Neuron (in vitro differentiated cells): ENCODE measurements around the gene SLC9A3.

Experiments
- H2AFZ ChIP-seq: one replicate; pipeline ENCODE4 v1.6.1; 2013; ENCODE audit warnings: low read depth, mild to moderate bottlenecking, inconsistent platforms, low read length, moderate library complexity
- H3K27me3 ChIP-seq: one replicate; pipeline ENCODE4 v1.6.1; 2013; ENCODE audit warnings: low read length; ENCODE audit not compliant: insufficient read depth
- H3K36me3 ChIP-seq: one replicate; pipeline ENCODE4 v1.6.1; 2013; ENCODE audit warnings: low read length; ENCODE audit not compliant: insufficient read depth
- H3K4me1 ChIP-seq: one replicate; pipeline ENCODE4 v1.6.1; 2013; ENCODE audit warnings: low read length; ENCODE audit not compliant: insufficient read depth
- H3K4me3 ChIP-seq: 2 replicates; pipeline ENCODE4 v1.5.1; 2013; ENCODE audit warnings: mild to moderate bottlenecking, low read length, moderate library complexity
- H3K9me3 ChIP-seq: one replicate; pipeline ENCODE4 v1.6.1; 2013; ENCODE audit warnings: low read length

SLC9A3 gene

DNA sequence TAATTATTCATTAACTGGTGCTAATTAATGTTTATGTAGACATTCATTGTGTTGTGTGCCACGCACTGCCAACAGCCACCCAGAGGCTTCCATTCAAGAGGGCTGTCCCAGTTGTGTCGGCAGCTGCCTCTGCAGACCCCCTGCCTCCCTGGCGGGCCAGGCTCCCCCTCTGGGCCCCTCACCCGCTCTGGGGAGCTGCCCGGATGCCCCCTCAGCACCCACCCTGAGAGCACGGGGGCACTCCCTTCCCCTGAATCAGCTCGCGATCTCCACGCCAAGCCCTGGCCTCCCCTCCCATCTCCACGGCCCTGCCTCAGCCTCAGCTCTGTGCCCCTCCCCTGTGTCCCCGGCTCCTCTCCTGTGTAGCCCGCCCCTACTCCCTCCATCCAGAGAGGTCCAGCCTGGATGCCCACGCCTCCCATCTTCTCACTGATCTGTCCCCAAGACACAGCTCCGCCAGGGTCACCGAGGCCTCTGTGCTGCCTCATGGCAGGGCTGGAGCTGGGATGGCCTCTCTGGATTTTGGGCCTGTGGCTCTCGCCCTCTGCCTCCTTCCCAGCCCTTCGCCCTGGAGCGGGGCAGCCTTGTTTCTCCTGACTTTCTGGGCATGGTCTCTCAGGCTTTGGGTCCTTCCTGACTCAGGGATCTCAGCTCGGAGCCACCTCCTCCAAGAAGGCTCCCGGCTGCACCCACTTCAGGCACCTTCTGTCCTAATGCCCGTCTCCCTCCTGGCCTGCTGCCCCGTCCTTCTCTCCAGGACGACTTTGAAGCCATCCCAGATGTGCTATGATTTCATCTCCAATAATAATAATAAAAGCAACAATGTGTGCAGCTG lies 16.0 kb upstream of the SLC9A3 start:
- H3K4me3 ChIP-seq: no peak overlapping the region
- no peaks in the 10 kb centered on the region for H3K36me3 ChIP-seq
- peaks cover 33% of the 10 kb centered on the region for H3K27me3 ChIP-seq
- H2AFZ ChIP-seq: no peak overlapping the region
- H3K4me1 ChIP-seq: peaks cover 27% of the 10 kb centered on the region
- H3K9me3 ChIP-seq: no peaks in the 10 kb centered on the region

DNA sequence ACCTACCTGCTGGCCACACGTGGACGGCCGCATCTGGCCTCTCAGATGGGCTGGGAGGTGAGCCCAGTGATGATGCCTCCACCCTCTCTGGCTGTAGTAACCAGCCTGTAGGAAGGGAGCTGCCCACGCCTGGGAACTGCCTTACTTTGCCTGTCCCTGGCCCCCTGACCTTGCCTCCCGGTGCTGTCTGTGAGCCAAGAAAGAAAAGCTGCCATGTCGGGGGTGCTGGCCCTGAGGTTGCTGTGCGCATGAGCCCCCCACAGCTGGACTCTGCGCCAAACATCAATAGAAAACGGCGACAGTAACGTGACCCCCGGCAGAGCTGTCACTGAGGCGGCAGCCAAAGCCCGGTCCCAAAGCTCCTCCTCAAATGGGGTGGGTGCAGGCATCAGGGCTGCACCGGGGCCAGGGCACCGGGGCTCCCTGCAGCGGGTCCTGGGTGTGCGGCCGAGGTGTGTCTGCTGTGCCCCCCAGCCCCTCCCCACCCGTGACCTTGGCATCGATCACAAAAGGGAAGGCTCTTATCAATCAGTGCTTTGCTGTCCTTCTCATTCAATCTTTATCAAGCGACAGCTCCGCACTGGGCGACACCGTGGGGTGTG lies 15.3 kb upstream of the SLC9A3 start:
- Histone ChIP-seq H3K27me3 (peaks cover 34% of the 10 kb centered on the region), H3K9me3 (no peaks in the 10 kb centered on the region)

DNA sequence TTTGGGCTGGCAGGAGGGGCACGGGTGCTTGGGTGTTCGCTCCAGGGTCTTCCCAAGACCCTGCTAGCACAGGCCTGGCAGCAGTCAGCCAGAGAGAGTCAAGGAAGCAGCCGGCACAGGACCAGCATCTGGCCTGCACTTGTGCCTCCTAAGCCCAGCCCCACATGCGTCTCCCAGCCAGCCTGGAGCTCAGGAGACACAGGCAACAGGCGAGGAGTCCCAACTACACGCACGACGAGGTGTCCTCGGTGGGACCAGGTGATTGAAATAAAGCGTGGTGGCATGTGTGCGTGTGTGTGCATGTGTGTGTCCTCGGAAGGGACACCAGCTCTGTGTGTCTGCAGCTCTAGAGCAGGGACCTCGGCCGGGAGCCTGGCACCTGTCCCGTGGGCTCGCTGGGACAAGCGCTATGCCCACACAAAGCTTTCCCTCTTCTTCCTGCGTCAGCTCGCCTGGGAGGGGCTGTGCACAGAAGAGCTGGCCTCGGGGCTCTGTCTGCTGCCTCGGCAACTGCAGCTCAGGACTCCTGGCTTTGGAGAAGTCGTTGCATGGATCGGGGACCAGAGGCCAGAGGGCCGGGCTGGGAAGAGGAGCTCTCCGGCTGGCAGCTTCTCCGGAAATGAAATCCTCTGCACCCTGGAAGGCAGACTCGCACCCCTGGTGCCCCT lies 14.7 kb upstream of the SLC9A3 start:
- H3K36me3 ChIP-seq: no peaks in the 10 kb centered on the region

More for the DNA sequence above, 15.3 kb upstream of the SLC9A3 start:
- Histone ChIP-seq H3K36me3 (no peaks in the 10 kb centered on the region), H2AFZ (no peak overlapping the region), H3K4me1 (peaks cover 27% of the 10 kb centered on the region), H3K4me3 (no peak overlapping the region)

DNA sequence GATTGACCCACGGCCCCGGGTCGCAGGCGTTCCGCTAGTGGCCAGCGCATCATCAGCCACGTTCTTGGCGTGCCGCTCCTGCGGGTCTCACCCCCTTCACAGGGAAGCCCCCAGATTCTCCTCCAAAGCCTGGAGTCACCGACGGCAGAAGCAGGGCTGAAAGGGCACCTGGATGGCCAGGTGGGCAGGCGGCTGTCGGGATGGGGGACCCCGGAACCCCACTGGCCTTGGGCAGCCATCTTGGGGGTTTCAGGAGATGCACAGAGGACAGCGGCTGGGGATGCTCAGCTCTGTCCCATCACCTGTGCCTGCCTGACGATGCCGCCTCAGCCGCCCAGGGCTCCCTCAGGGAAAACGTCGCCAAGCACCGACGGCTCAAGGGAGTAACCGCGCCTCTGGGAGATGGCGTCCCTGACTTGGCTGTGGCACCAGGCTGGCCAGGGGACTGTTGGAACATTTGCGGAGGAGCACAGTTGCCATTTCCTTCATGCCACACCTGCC lies 14.1 kb upstream of the SLC9A3 start:
- H3K36me3 ChIP-seq: no peaks in the 10 kb centered on the region
- peaks cover 37% of the 10 kb centered on the region for H3K4me1 ChIP-seq
- no peaks in the 10 kb centered on the region for H3K9me3 ChIP-seq
- peaks cover 36% of the 10 kb centered on the region for H3K27me3 ChIP-seq
- H2AFZ ChIP-seq: no peak overlapping the region
- no peak overlapping the region for H3K4me3 ChIP-seq

More for the DNA sequence above, 14.7 kb upstream of the SLC9A3 start:
- H2AFZ ChIP-seq: no peak overlapping the region
- H3K9me3 ChIP-seq: no peaks in the 10 kb centered on the region
- H3K4me3 ChIP-seq: no peak overlapping the region
- peaks cover 36% of the 10 kb centered on the region for H3K27me3 ChIP-seq
- peaks cover 31% of the 10 kb centered on the region for H3K4me1 ChIP-seq

DNA sequence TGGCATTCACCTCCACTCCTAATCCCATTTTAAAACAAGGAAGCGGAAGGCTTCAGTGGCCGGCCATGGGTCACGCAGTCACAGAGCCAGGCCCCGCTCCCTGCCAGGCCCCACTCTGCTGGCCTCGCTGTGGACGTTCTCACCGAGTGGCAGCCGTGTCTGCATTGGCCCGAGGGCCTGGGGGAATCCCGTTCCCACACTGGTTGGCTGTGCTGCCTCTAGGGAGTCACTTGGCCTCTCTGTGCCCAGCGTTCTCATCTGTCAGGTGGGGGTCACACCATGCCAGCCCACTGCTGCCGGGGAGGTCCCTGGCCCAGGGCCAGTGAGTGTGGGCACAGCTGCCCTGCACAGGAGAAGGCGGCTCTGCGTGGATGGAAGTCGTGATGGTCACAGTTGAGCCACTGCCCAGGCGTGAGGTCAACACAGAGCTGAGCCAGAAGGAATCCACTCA lies 13.4 kb upstream of the SLC9A3 start:
- Histone ChIP-seq H3K27me3 (peaks cover 34% of the 10 kb centered on the region), H3K4me3 (no peak overlapping the region), H3K9me3 (no peaks in the 10 kb centered on the region), H3K4me1 (peaks cover 43% of the 10 kb centered on the region), H2AFZ (no peak overlapping the region), H3K36me3 (no peaks in the 10 kb centered on the region)

DNA sequence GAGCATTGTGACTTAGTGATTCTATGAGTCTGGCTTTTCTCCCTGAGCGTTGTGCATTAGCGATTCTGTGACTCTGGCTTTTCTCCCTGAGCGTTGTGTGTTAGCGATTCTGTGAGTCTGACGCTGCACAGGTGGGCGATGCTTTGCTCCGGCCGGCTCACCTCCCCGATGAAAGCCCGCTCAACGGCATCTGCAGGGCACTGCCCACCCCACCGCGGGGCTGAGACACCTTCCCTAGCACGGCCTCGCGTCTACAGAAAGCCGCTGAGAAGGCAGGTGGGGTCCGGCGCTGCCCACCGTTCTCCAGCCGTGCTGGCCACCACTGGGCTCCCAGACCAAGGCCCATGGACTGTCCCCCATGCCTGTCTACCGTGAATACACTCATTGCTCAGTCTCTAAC lies 12.8 kb upstream of the SLC9A3 start:
- Histone ChIP-seq H3K27me3 (peaks cover 32% of the 10 kb centered on the region), H3K9me3 (no peaks in the 10 kb centered on the region)

DNA sequence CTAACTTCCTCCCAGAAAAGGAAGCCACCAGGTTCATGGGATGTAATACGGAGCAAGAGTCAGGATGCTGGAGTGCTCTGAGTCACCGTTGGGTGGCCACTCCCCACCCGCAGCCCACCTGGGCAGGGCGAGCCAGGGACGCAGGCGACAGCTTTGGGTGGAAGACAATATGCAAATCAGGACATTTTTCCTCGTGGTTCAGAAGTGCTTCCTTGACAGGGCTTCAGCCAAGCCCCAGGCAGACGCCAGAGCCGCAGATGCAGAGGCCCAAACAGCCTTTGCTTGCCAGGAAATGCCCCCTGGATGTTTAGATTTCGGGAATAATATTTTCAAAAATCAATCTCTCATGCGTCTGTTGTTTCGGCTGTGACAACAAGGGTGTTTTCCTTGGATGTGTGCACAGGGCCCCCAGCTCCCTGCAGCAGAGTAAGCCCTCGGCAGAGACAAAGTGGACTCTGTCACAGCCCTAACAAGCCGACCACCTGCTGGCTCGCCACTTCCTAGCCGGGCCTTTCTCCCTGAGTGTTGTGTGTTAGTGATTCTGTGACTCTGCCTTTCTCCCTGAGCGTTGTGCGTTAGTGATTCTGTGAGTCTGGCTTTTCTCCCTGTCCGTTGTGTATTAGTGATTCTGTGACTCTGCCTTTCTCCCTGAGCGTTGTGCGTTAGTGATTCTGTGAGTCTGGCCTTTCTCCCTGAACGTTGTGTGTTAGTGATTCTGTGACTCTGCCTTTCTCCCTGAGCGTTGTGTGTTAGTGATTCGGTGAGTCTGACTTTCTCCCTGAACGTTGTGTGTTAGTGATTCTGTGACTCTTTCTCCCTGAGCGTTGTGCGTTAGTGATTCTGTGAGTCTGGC lies 11.8 kb upstream of the SLC9A3 start:
- Histone ChIP-seq H3K27me3 (peaks cover 41% of the 10 kb centered on the region), H3K9me3 (no peaks in the 10 kb centered on the region), H2AFZ (no peak overlapping the region), H3K4me1 (peaks cover 48% of the 10 kb centered on the region), H3K4me3 (no peak overlapping the region), H3K36me3 (no peaks in the 10 kb centered on the region)

More for the DNA sequence above, 12.8 kb upstream of the SLC9A3 start:
- Histone ChIP-seq H3K4me3 (no peak overlapping the region), H3K4me1 (peaks cover 49% of the 10 kb centered on the region), H3K36me3 (no peaks in the 10 kb centered on the region), H2AFZ (no peak overlapping the region)

DNA sequence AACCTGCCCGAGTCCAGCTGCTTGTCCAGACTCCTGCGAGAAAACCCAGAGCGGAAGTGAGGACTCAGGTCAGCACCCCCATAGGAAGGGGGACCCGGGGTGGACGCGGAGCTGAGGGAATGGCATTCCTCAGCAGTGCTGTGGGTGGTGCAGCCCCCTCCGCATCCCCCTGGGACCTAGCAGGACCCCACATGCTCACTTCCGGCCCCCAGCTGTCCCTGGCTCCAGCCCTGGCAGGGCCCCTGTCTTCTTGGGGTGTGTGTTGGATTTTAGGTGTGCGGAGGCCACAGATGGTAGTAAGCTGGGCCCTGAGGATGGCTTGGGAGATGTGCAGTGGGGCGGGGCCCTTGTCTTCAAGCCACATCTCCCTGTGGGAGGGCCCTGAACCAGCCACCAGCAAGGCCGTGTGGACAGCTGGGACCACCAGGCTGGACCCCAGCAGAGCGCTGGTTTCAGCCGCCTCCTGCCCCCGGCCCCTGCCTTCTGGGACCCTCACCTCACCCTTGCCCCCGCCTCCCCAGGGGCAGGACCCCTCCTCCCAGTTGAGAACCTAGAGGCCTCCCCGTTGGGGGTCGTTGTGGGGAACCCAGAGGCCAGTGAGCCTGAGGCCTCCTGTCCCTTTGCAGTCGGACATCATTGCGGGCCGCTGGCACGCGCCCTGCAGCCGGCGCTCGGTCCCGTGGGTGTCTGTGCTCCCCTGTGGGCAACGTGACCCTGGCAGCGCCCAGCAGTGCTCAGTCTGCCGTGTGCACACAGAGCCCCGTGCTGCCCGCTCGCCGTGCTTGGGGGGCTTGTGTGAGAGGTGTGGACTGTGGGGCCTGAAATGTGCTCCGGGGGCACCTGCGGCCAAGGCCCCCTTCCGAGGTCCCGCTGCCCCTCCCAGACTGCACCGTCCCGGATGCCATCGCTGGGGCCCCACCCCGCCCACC lies 10.8 kb upstream of the SLC9A3 start:
- Histone ChIP-seq H3K9me3 (no peaks in the 10 kb centered on the region), H3K27me3 (peaks cover 44% of the 10 kb centered on the region), H3K4me1 (peaks cover 40% of the 10 kb centered on the region), H2AFZ (no peak overlapping the region), H3K4me3 (no peak overlapping the region), H3K36me3 (no peaks in the 10 kb centered on the region)

DNA sequence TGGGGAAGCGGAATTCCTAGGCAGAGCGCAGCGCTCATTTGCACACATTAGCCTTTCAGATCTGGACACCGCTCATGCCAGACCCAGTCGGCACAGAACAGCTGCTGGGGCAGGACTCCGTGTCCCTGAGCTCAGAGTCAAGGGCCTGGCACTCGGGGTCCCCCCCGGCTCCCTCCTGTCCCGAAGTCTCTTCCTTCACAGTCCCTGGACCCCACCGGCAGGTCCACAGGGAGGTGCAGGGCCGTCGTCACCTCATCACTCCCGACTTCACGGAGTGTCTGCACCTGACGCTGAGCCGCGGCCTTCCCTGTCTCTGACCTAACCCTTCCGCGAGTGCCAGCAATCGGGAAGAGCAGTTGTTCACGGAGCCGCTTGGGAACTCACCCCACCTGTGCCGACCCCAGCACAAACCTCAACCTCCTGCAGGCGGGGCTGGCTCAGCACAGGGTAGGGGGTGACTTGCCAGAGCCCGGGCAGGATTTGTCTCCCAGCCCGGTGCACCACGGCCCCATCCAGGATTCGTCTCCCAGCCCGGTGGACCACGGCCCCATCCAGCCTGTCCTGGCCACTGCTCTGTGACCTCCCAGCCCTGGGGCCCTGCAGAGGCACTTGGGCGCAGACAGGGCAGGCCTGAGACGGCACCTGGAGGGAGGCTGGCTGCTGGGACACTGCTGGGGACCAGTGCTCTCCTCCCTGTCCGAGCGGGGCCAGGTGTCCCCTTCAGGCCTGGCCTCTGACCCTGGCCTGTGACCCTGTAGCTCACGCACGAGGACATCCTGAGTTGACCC lies 9.9 kb upstream of the SLC9A3 start:
- peaks cover 32% of the 10 kb centered on the region for H3K4me1 ChIP-seq
- H3K36me3 ChIP-seq: no peaks in the 10 kb centered on the region
- no peak overlapping the region for H2AFZ ChIP-seq
- H3K9me3 ChIP-seq: no peaks in the 10 kb centered on the region
- peaks cover 46% of the 10 kb centered on the region for H3K27me3 ChIP-seq
- H3K4me3 ChIP-seq: no peak overlapping the region

DNA sequence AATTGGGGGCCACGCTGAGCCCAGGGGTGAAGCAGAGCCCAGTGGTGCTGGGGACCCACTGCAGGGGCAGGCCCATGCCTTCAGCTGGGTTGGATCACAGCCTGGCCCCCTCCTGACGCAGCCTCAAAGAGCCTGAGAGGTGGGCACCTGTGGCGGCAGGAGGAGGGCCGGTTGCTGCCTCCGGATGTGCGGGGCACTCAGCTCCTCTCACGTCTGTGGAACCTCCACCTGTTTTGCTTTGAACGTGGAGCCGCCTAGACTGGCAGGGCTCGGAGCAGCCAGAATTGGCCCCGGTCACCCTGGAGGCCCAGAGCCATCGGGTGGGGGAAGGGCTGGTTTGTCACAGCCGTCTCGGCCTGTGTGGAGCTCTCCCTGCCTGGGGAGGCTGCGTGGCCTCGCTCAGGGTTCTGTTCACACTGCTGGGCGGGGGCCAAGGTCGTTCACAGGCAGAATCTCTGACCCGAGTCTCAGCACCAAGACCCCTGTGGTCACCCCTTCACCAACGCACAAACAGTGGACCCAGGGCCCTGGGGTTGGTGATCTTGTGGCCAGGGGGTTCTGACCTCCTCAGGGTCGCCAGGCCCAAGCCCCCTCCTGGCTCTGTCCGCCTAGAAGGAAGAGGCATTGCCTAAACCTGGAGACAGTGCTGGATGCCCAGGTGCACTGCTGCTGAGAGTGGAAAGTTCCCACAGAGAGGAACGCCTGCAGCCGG lies 9.2 kb upstream of the SLC9A3 start:
- Histone ChIP-seq H3K9me3 (no peaks in the 10 kb centered on the region), H2AFZ (peak overlapping the region; percentile 74), H3K4me3 (no peak overlapping the region), H3K36me3 (no peaks in the 10 kb centered on the region), H3K27me3 (peaks cover 44% of the 10 kb centered on the region), H3K4me1 (peaks cover 32% of the 10 kb centered on the region)
